HepG2 (cell line): ENCODE results near the gene NSMF. TPM values are rescaled to one million over a fixed set of nuclear protein-coding genes. Genes with fewer than 3 reads are reported as not detected.

ENCODE experiments used
- ATF6 ChIP-seq: sonication (generic); formaldehyde crosslinking; conservative IDR thresholded peaks from 2 replicates; pipeline ENCODE4 v1.4.0; 2020; ENCODE audit warnings: missing genetic modification reagents
- GMEB2 ChIP-seq: IDR thresholded peaks from 2 replicates; pipeline ENCODE4 v1.6.1; 2016; ENCODE audit warnings: missing biosample characterization, missing genetic modification reagents, low read depth
- NR2C2 ChIP-seq: sonication (generic); formaldehyde crosslinking; IDR thresholded peaks from 2 replicates; pipeline ENCODE4 v1.4.0; 2020; ENCODE audit warnings: missing genetic modification reagents, mild to moderate bottlenecking, moderate library complexity, borderline replicate concordance
- PBX2 ChIP-seq: IDR thresholded peaks from 2 replicates; pipeline ENCODE4 v1.6.1; 2016; ENCODE audit warnings: control low read depth
- PRPF4 ChIP-seq: fragments of 200-400 bp; formaldehyde crosslinking; IDR thresholded peaks from 2 replicates; pipeline ENCODE4 v1.6.1; 2016; ENCODE audit warnings: low read length, low read depth; ENCODE audit not compliant: poor library complexity, severe bottlenecking
- SMYD3 ChIP-seq: sonication (generic); formaldehyde crosslinking; IDR thresholded peaks from 2 replicates; pipeline ENCODE4 v1.8.1; 2023; ENCODE audit warnings: mild to moderate bottlenecking, missing genetic modification reagents
- SNAPC4 ChIP-seq: sonication (generic); formaldehyde crosslinking; IDR thresholded peaks from 2 replicates; pipeline ENCODE4 v1.4.0; 2020; ENCODE audit warnings: mild to moderate bottlenecking, missing genetic modification reagents
- WIZ ChIP-seq: sonication (generic); formaldehyde crosslinking; IDR thresholded peaks from 2 replicates; pipeline ENCODE4 v1.5.1; 2020; ENCODE audit warnings: mild to moderate bottlenecking, missing genetic modification reagents
- ZNF275 ChIP-seq: sonication (generic); formaldehyde crosslinking; IDR thresholded peaks from 2 replicates; pipeline ENCODE4 v1.8.0; 2022; ENCODE audit warnings: missing genetic modification reagents, mild to moderate bottlenecking, inconsistent platforms, borderline replicate concordance
- ZNF296 ChIP-seq: sonication (generic); formaldehyde crosslinking; conservative IDR thresholded peaks from 2 replicates; pipeline ENCODE4 v1.5.0; 2020; ENCODE audit warnings: mild to moderate bottlenecking, missing genetic modification reagents
- polyA plus RNA-seq, 8 experiments: library from polyadenylated mRNA; depleted of rRNA in 3 of 8; stranded (reverse) in 7 of 8; unstranded in 1 of 8; fragments of >200 nt; fragmentation: Illumina TruSeq in 4 of 8; extraction: Trizol in 4 of 8; gene quantifications; 2 replicates each; pipeline versions ENCODE4 v1.2.1 to v1.2.3, GENCODE V29; 2011 to 2016; ENCODE audit warnings: low read depth in 4 of 8, missing spikeins in 1 of 8, mixed read lengths in 1 of 8; ENCODE audit not compliant: insufficient read depth in 1 of 8
- total RNA-seq, 5 experiments: library from RNA; depleted of rRNA; stranded (reverse); fragments of >200 nt; fragmentation: Illumina TruSeq; extraction: Trizol; gene quantifications; 2 replicates each; pipeline ENCODE4 v1.2.3, GENCODE V29; 2016; ENCODE audit warnings: low read depth in 1 of 5

Gene NSMF
- total and polyA plus RNA-seq, 2 of the 13 experiments (the other 11 are each of a cell fraction or from before 2014, with no cell fraction given), result 44.3 to 183 TPM

GRCh38 chr9:137404961-137405567 is 54.1 kb downstream of the NSMF start (continued):
- TF ChIP-seq SNAPC4 (CRISPR knock-in tag) (no peak), SMYD3 (CRISPR knock-in tag) (no peak), ATF6 (no peak), PRPF4 (no peak), ZNF296 (no peak), WIZ (CRISPR knock-in tag) (no peak), NR2C2 (no peak), PBX2 (CRISPR knock-in tag) (no peak), GMEB2 (no peak), ZNF275 (no peak)
- TF ChIP-seq, all 625 proteins: peak for 0
